T-helper 1 cell treated with Interleukin-12 subunit alpha and Interleukin-12 subunit beta and Interleukin-4 antibody, amounts not matched to agents 30 ng/mL and 1 ng/mL, for 36 hours (primary cell): ENCODE measurements around the gene ATP6V1G3. TPM values are rescaled to one million over a fixed set of nuclear protein-coding genes. Genes with fewer than 3 reads are reported as not detected.
"Not testable (repeated sequence)": the region's sequence is repeated elsewhere in the genome, so short reads cannot be mapped to it uniquely, and the experiment has no call there.

Source experiments
- intact Hi-C: fragments of 100-400 bp; cut with micrococcal nuclease; formaldehyde crosslinking; loops from one replicate; pipeline ENCODE4 v1.15.1; 2024
- total RNA-seq: library from RNA; stranded (reverse); gene quantifications from 2 replicates; pipeline ENCODE4 v1.2.3, GENCODE V29; 2022

ATP6V1G3 gene
- total RNA-seq, 1 donor from 2014 or later, result not detected

GRCh38 chr1:198498881-198499280 is 41.6 kb downstream of the ATP6V1G3 start:
- intact Hi-C loops, result no loop called here

DNA sequence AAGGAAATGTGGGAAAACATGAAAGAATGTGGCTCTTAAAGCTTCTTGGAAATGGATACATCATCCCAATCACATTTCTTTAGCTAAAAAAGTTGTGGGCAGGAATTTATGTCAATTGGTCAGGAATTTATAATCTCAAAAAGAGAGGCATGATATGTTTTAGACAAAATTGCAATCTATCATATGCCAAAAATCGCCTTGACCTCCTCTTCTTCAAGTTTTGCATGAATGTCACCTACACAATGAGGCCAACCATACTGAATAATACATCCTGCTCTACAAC is 42.4 kb downstream of the ATP6V1G3 start:
- intact Hi-C loops, result no loop called here

DNA sequence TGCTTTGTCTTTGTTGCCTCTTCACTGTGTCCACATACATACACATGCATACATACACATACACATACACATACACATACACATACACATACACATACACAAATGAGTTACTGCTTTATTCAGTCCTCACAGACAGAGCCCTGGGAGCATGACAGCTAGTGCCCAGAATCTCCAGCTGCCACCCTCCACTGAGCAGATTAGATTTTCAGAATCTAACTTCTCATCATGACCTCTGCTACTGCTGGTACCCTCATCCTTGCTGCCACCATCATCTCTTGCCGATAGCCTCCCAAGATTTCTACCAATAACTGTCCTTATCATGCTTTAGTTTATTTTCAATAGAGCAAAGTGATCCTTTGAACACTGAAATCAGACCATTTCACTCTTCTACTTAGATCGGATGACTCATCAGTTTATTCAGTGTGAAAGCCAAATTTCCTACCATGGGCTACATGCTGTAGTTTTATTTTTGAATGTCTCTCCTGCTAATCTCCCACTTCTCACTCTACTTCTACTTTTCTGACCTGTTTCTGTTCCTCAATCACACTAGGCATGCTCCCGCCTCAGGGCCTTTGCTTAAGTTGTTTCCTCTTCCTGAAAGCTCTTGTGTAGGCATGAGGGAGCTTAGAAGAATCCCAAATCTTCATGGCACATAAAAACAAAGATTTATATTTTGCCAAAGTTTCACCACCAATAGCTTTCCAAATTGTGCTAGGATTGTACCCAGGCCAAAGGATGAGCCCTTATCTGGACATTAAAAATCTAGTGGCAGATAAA is 43.0 kb downstream of the ATP6V1G3 start:
- intact Hi-C loops, result no loop called here

GRCh38 chr1:198496216-198497143 is 44.0 kb downstream of the ATP6V1G3 start:
- intact Hi-C loops, result no loop called here

- intact Hi-C loops, result no loop called here
These were observed 44.8 kb downstream of the ATP6V1G3 start for GRCh38 chr1:198495631-198496030.

- intact Hi-C loops, result no loop called here
These were observed 45.8 kb downstream of the ATP6V1G3 start for GRCh38 chr1:198494658-198495103.

DNA sequence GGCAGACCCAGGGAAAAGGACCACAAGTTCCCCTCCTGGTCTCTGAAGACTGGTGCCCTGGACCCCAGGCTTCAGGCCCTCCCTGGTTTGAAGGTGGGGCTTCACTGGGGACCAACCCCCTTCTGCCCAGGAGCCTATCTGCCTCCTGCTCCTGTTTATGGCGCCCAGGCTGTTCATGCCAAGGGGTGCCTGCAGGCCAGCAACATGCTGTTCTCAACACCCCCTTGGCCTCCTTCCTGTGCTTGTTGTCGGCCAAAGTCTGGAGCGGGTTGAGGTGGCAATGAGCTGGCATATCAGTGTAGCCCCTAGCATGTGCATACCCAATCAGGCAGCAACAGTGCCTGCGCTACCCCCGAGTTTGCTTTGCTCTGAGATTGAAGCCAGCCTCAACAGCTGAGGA is 46.3 kb downstream of the ATP6V1G3 start:
- intact Hi-C loops, result no loop called here

- intact Hi-C loops, result no loop called here
These were observed 47.2 kb downstream of the ATP6V1G3 start for GRCh38 chr1:198493329-198493728.

GRCh38 chr1:198492872-198493271 is 47.6 kb downstream of the ATP6V1G3 start:
- intact Hi-C loops, result no loop called here

GRCh38 chr1:198491596-198491995 is 48.9 kb downstream of the ATP6V1G3 start:
- intact Hi-C loops, result no loop called here

DNA sequence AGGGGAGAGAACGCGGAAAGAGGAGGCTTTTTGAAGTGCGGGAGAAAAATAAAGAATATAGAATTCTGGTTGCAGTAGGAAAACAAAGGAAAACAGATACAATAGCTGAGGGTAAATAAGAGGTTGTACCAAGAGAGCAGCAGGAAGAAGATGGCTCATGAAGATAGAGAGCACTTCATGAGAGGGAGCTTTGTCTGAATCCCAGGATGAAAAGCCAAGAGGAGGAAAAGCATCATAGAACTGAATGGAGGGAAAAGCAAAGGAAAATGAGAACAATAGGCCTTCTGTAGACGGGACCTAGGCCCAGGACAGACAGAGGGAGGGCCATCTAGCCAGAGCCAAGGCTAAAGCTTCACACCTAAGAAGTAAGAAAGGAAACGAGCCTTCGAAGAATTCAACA is 49.5 kb downstream of the ATP6V1G3 start:
- intact Hi-C loops, result no loop called here

GRCh38 chr1:198490224-198490623 is 50.3 kb downstream of the ATP6V1G3 start:
- intact Hi-C loops, result no loop called here

GRCh38 chr1:198486903-198487302 is 53.6 kb downstream of the ATP6V1G3 start:
- intact Hi-C loops, result no loop called here

- intact Hi-C loops, result no loop called here
These were observed 56.8 kb downstream of the ATP6V1G3 start for GRCh38 chr1:198483645-198484044.

GRCh38 chr1:198483006-198483405 is 57.5 kb downstream of the ATP6V1G3 start:
- intact Hi-C loops, result no loop called here

- intact Hi-C loops, result no loop called here
These were observed 58.8 kb downstream of the ATP6V1G3 start for GRCh38 chr1:198481661-198482060.

DNA sequence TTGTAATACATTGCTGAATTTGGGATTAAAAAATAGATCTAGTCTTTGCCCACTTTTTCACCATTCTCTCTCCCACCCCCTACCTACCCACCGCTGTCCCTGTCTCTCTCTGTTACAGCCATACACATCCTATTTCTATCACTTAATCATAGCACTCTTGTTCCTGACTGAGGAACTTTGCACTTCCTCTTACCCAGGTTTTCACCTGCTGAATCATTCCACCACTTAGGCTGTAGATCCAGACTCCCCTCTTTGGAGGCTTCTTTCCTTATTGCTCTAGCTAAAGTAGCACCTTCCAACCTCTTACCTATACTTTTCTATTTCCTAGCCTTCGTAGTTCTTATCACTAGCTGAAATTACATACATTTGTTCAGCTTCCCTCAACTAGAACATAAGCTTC is 59.6 kb downstream of the ATP6V1G3 start:
- intact Hi-C loops, result no loop called here

DNA sequence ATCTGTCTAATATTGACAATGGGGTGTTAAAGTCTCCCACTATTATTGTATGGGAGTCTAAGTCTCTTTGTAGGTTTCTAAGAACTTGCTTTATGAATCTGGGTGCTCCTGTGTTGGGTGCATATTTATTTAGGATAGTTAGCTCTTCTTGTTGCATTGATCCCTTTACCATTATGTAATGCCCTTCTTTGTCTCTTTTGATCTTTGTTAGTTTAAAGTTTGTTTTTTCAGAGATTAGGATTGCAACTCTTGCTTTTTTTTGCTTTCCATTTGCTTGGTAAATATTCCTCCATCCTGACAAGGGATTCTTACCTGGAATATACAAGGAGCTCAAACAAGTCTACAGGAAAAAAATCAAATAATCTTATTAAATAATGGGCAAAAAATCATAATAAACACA is 63.1 kb downstream of the ATP6V1G3 start:
- intact Hi-C loops, result not testable (repeated sequence)
